SHP77 (cell line): ENCODE data around the gene SCAF4.
"Not testable (repeated sequence)": the region's sequence is repeated elsewhere in the genome, so short reads cannot be mapped to it uniquely, and the experiment has no call there.

Experiments
- DNase-seq, 2 experiments: peaks; one replicate each; lab custom pipeline; 2025; lab: John Stamatoyannopoulos, UW

Gene SCAF4

GRCh38 chr21:31671146-31671716 lies 60.7 kb downstream of the SCAF4 start:
- no peak for DNase-seq

- DNase-seq: no peak
These were observed 61.8 kb downstream of the SCAF4 start for GRCh38 chr21:31670070-31670469.

DNA sequence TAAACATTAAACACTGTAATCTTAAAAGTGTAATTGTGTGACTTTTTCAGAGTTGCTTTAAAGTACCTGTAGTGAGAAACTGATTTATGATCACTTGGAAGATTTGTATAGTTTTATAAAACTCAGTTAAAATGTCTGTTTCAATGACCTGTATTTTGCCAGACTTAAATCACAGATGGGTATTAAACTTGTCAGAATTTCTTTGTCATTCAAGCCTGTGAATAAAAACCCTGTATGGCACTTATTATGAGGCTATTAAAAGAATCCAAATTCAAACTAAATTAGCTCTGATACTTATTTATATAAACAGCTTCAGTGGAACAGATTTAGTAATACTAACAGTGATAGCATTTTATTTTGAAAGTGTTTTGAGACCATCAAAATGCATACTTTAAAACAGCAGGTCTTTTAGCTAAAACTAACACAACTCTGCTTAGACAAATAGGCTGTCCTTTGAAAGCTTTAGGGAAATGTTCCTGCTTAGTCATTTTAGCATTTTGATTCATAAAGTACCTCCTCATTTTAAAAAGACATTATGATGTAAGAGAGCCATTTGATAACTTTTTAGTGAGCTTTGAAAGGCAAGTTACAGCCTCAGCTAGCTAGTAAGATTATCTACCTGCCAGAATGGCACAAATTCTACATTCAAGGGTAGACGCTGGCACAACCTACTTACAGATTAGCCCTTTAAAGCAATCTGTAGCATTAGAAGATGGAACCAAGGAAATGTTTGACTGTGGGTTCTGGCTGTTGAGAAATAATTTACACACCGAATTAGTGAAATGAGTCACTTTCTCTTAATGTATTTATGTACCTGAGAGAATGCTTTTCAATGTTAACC lies 63.0 kb downstream of the SCAF4 start:
- no peak for DNase-seq

GRCh38 chr21:31667639-31668038 lies 64.3 kb downstream of the SCAF4 start:
- no peak for DNase-seq

DNA sequence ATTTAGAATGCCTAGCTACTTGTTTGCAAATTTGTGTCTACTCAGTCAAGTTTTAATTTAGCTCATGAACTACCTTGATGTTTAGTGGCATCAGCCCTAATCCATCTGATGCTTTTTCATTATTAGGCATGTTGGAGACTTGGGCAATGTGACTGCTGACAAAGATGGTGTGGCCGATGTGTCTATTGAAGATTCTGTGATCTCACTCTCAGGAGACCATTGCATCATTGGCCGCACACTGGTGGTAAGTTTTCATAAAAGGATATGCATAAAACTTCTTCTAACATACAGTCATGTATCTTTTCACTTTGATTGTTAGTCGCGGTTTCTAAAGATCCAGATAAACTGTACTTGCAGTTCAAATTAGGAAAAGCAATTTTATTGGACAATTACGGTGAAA lies 64.8 kb downstream of the SCAF4 start:
- DNase-seq: no peak

GRCh38 chr21:31666445-31667010 lies 65.4 kb downstream of the SCAF4 start:
- DNase-seq: no peak

GRCh38 chr21:31665869-31666268 lies 66.0 kb downstream of the SCAF4 start:
- DNase-seq: not testable (repeated sequence)

DNA sequence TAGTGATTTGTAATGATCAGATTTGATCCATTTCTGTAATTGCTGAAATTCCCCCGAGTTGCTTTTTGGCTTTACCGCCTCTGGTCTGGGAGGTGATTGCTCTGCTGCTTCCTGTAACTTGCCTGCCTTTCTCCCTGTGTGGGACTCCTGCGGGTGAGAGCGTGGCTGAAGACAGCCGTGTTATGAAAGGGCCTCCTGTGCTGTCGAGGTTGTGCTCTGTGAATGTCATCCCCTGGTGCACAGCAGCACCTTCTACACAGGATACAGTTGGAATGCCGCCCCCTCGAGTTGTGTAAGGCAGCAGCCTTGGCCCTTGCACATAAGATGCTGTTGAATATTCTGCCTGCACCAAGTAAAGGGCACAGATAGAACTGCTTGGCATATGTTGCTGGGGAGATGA lies 66.5 kb downstream of the SCAF4 start:
- DNase-seq: no peak

DNA sequence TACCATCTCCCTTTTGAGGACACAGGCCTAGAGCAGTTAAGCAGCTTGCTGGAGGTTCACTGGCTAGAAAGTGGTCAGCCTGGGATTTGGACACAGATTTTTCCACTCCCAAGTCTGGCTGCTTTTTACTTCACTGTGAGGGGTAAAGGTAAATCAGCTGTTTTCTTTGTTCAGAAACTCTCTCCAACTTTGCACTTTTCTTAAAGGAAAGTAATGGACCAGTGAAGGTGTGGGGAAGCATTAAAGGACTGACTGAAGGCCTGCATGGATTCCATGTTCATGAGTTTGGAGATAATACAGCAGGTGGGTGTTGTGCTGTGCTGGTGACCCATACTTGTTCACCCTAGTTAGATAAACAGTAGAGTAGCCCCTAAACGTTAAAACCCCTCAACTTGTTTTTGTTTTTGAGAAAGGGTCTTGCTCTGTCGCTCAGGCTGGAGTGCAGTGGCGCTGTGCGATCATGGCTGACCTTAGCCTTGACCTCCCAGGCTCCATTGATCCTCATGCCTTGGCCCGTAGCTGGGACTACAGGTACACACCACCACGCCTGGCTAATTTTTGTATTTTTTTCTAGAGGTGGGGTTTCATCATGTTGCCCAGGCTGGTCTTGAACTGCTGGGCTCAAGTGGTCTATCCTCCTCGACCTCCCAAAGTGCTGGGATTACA lies 68.2 kb downstream of the SCAF4 start:
- DNase-seq: no peak

DNA sequence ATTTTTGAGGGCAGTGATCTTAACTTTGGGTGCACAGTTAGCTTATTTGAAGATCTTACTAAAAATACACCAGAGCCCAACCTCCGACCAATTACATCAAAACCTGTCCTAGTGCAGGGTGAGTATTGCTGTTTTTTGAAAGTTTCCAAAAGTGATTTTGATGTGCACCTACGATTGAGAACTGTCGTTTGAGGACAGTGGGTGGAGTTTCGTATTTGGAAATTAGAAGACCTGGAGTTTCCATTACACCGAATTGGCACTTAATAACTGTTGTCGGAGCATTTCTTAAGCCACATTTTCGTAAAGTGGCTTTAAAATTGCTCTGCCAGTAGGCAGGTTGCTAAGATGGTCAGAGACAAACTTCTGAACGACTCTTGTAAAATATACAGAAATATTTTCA lies 71.3 kb downstream of the SCAF4 start:
- no peak for DNase-seq

DNA sequence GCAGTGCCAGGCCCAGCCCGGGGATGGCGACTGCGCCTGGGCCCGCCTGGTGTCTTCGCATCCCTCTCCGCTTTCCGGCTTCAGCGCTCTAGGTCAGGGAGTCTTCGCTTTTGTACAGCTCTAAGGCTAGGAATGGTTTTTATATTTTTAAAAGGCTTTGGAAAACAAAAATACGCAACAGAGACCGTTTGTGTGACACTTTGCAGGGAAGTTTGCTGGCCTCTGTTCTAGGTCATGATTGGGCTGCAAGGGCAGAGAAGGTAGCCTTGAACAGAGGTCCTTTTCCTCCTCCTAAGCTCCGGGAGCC lies 71.7 kb downstream of the SCAF4 start:
- DNase-seq: no peak

DNA sequence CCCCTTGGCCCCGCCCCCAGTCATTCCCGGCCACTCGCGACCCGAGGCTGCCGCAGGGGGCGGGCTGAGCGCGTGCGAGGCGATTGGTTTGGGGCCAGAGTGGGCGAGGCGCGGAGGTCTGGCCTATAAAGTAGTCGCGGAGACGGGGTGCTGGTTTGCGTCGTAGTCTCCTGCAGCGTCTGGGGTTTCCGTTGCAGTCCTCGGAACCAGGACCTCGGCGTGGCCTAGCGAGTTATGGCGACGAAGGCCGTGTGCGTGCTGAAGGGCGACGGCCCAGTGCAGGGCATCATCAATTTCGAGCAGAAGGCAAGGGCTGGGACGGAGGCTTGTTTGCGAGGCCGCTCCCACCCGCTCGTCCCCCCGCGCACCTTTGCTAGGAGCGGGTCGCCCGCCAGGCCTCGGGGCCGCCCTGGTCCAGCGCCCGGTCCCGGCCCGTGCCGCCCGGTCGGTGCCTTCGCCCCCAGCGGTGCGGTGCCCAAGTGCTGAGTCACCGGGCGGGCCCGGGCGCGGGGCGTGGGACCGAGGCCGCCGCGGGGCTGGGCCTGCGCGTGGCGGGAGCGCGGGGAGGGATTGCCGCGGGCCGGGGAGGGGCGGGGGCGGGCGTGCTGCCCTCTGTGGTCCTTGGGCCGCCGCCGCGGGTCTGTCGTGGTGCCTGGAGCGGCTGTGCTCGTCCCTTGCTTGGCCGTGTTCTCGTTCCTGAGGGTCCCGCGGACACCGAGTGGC lies 72.2 kb downstream of the SCAF4 start, which contains the start of gene SOD1:
TSS of gene SOD1 (plus strand) at position 158 of the 723 bp plus-strand sequence. CDS start at position 235, 77 bp downstream.
- peak; percentile 80 to 93 for DNase-seq

DNA sequence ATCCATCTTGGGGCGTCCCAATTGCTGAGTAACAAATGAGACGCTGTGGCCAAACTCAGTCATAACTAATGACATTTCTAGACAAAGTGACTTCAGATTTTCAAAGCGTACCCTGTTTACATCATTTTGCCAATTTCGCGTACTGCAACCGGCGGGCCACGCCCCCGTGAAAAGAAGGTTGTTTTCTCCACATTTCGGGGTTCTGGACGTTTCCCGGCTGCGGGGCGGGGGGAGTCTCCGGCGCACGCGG lies 72.7 kb downstream of the SCAF4 start:
- no peak for DNase-seq

GRCh38 chr21:31658053-31658452 lies 73.9 kb downstream of the SCAF4 start:
- no peak for DNase-seq

- no peak for DNase-seq
These were observed 75.5 kb downstream of the SCAF4 start for GRCh38 chr21:31656199-31657095.

DNA sequence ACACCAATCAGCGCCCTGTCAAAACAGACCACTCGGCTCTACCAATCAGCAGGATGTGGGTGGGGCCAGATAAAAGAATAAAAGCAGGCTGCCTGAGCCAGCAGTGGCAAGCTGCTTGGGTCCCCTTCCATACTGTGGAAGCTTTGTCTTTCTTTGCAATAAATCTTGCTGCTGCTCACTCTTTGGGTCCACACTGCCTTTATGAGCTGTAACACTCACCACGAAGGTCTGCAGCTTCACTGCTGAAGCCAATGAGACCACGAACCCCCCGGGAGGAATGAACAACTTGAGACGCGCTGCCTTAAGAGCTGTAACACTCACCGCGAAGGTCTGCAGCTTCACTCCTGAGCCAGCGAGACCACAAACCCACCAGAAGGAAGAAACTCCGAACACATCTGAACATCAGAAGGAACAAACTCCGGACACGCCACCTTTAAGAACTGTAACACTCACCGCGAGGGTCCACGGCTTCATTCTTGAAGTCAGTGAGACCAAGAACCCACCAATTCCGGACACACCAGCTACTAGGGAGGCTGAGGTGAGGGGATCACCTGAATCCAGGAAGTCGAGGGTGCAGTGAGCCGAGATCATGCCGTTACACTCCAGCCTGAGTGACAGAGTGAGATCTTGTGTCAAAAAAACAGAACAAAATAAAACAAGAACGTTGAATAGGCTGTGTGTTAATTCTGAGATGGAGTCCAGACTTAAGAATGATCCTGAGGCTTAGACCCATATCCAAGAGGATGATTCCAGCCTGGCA lies 76.9 kb downstream of the SCAF4 start:
- not testable (repeated sequence) for DNase-seq

DNA sequence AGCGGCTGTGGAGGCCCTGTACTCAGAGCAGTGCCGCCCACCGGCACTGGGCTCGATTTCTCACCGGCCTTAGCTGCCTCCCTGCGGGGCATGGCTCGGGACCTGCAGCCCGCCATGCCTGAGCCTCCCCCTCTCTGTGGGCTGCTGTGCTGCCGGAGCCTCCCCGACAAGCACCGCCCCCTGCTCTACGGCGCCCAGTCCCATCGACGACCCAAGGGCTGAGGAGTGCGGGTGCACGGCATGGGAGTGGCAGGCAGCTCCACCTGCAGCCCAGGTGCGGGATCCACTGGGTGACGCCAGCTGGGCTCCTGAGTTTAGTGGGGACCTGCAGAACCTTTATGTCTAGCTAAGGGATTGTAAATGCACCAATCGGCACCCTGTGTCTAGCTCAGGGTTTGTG lies 77.6 kb downstream of the SCAF4 start:
- no peak for DNase-seq

DNA sequence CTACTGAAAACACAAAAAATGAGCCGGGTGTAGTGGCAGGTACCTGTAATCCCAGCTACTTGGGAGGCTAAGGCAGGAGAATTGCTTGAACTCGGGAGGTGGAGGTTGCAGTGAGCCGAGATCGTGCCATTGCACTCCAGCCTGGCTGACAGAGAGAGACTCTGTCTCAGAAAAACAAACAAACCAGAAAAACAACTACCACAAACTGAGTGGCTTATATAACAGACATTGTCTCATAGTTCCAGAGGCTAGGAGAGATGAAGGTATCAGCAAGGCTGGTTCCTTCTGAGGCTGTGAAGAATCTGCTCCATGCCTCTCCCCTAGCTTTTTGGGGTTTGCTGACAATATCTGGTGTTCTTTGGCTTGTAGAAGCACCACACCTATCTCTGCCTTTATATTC lies 80.4 kb downstream of the SCAF4 start:
- DNase-seq: not testable (repeated sequence)

GRCh38 chr21:31650930-31651329 lies 81.0 kb downstream of the SCAF4 start:
- DNase-seq: no peak

DNA sequence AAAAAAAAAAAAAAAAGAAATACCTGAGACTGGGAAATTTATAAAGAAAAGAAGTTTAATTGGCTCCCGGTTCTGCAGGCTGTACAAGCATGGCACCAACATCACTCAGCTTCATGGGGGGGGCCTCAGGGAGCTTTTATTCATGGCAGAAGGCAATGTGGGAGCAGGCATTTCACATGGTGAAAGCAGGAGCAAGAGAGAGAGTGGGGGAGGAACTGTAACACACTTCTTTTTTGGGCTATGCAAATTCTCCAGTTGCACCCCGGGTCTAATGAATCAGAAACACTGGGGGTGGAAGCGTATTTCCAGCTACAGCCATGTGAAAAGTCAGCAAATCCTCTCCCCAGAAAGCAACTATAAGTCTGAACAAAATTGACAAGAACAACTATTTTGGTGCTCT lies 84.3 kb downstream of the SCAF4 start:
- DNase-seq: no peak

GRCh38 chr21:31644643-31645042 lies 87.3 kb downstream of the SCAF4 start:
- no peak for DNase-seq
